Stimulated activated CD4-positive, alpha-beta T cell treated with anti-CD3 and anti-CD28 coated beads, Interleukin-2, amount 100 ng/mL, for 4 hours (primary cell): Measurements from ENCODE around the gene LEMD2.
A peak's percentile ranks its signal among the peaks of the same experiment; 100 is the strongest.

Experiments
- DNase-seq: peaks from one replicate; pipeline ENCODE4 v3.0.0-alpha.2; 2020; ENCODE audit warnings: low read depth

Gene LEMD2

GRCh38 chr6:33774774-33775173, 14.2 kb downstream of the LEMD2 start:
- no peak for DNase-seq

- DNase-seq = no peak
These were observed 15.9 kb downstream of the LEMD2 start for GRCh38 chr6:33772902-33773472.

DNA sequence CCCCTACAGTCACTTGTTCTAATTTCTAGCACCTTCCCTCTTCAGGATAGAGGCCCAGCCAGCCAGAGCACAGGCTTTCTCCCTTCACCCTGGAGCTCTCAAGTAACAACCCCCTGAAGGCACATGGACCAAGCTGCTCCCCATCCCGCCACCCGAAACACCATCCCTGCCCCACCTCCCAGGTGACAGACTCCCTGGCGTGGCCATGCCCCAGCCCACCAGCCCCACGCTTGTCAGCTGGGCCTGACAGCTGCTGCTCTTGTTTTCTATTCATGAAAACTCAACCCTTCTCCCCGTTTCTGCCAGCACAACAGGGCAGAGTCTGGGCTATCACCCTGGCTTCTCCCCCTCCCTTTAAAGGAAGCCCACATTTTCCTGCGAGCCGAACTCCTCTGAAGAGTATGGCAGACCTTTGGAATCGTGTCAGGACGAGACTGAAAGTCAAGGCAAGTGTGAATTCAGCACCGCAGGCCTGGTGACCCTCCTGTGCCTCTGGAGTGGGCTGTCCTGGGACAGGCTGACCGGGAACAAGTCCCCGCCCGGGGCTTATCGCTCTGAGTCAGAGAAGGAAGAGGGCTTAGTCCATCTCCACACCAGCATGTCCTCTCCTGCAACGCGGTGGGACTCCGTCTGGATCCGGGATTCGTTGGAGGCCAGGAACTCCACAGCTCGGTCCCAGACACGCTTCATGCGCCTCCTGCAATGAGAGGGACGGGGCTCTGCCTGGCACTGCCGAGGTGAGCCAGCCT, 16.7 kb downstream of the LEMD2 start:
- DNase-seq = no peak

DNA sequence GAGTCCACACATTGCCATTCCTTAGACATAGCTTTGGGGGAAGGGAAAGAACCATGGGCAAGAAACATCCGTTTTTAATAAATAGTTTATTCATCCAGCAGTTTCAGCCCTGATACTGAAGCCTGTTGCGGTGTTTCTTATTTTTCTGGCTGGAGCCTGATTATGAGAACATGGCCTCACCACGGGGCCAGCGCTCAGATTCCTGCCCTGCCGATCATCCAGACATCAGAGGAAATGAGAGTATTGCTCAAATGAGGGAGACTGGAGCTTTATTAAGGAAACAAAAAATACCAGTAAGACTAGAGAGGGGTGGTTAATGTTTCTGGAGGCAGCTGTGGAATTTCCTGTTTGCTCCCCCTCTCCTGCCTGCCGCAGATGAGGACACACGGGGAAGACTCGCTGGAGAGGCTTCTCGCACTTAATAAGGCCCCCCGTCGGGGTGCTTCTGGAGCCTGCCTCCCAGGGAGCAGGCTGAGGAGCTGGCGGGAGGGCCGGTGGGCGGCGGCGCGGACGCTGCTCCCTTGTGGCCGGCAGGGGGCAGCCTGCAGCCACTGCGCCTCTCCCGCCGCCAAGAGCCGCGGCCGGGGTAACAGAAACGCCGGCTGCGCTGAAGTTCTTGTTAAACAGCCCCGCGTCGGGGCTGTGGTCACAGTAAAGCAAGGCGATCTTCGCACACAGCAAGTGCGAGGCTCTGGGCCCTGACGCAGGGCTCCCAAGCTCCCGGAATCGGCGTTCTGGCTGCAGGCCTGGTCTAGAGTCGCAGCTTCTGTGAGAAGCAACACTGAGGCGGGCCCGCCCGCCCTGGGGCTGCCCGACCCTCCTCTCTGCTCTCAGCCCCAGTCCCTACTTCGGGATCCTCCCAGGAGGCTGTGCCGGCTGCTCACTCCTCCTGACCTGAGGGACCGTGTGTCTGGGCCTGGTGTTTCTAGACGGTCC, 17.5 kb downstream of the LEMD2 start:
- peak; percentile 46 for DNase-seq

- DNase-seq = no peak
These were observed 18.1 kb downstream of the LEMD2 start for GRCh38 chr6:33770833-33771145.

GRCh38 chr6:33770124-33770832, 18.7 kb downstream of the LEMD2 start:
- DNase-seq = no peak

GRCh38 chr6:33769248-33769821, 19.6 kb downstream of the LEMD2 start:
- DNase-seq = no peak

GRCh38 chr6:33768644-33769120, 20.2 kb downstream of the LEMD2 start:
- peak; percentile 60 for DNase-seq

GRCh38 chr6:33766921-33767907, 21.7 kb downstream of the LEMD2 start:
- no peak for DNase-seq

- no peak for DNase-seq
These were observed 23.6 kb downstream of the LEMD2 start for GRCh38 chr6:33765368-33765767.

- no peak for DNase-seq
These were observed 24.9 kb downstream of the LEMD2 start for GRCh38 chr6:33764036-33764435.

GRCh38 chr6:33763483-33763882, 25.4 kb downstream of the LEMD2 start:
- DNase-seq = no peak

GRCh38 chr6:33762713-33763112, 26.2 kb downstream of the LEMD2 start:
- no peak for DNase-seq

DNA sequence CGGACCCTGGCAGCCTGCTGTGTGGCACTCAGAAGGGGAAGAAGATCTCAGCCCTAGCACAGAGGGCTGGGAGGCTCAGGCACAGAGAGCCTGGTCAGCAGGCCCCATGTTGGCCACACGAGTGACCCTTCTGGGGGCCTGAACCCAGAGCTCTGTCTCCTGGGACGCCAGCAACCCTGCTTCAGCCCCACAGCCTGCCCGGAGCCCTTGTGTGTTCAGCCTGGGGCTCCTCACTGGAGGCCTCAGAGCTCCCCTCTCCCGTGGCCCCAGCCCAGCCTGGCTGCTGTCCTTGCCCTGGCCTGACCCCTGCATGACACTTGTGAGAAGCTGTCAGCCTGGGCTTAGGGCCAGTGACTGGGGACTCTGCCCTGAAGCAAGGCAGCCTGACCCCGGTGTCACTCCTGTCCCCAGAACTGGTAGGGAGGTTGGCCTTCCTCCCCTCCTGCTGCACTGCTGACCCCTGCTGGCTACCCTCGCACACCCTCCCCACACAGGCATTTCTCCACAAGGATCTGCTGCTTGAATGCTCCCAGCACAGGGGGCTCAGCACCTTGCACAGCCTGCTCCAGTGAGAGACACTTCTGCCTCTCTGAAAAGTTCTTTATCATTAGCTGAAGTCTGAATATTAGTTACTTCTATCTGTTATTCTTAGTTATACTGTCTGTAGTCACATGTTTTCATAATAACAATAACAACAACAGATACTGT, 26.9 kb downstream of the LEMD2 start:
- peak; percentile 13 for DNase-seq

DNA sequence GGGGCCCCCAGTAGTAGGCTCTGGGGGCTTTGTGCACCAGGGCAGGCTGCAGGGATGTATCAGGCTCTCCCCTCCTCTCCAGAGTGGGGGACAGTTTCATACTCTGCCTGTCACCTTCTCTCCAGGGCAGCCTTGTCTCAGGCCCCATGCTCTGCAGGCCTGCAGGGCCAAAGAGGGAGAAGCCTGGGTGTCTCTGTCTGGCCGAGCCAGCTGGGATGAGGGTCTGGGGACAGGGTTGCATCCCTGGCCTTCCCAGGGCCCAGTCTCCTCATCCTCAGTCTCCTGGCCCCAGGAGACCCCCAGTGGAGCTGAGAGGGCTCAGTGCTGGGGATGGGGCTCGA, 27.4 kb downstream of the LEMD2 start:
- no peak for DNase-seq

GRCh38 chr6:33759887-33760629, 28.9 kb downstream of the LEMD2 start:
- no peak for DNase-seq

- no peak for DNase-seq
These were observed 30.1 kb downstream of the LEMD2 start for GRCh38 chr6:33758815-33759216.

- DNase-seq = no peak
These were observed 31.0 kb downstream of the LEMD2 start for GRCh38 chr6:33757906-33758305.

GRCh38 chr6:33757113-33757512, 31.8 kb downstream of the LEMD2 start:
- no peak for DNase-seq
